ENCODE results near the gene MYO1F. TPM values are rescaled to one million over a fixed set of nuclear protein-coding genes. Genes with fewer than 3 reads are reported as not detected.

Gene MYO1F
- total and polyA plus RNA-seq, 2 donors (not counting 1 experiment from before 2014, with no cell fraction given) = 76.3 to 126 TPM

DNA sequence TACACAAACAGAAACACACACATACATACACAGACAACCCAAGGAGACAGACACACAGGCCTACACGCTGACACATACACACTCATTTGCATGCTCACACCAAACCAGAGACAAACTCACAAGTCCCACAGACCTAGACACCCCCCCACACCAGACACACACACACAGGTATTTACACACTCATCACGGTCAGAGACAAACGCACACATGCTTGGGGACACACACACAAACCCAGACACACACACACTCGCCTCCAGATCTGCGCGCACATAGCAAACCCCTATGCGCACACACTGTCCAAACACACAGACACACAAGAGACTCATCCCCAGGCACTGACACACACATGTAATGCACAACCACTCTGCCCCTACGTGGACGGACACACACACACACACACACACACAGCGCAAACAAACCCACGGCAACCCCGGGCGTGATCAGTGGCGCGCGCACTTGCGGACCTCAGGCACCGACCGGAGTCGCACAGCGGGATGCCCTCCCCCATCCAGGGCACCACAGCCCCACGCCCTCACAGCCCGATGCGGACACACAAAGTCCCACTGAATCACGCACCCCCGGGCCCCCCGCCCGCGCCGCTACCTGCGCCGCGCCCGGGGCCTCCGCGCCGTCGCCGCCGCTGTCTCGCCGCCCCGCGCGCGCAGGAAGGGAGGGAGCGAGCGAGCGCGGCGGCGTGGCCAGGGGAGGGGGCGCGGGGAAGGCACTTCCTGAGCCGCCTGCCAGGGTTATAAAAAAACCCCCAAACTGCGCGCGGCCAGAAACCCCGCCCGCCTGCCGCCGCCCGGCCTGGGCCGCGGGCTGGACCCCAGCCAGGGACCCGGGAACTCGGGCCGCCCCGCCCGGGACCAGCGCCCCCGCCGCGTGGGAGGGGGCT is 33.0 kb upstream of the MYO1F start, which contains the start of gene ADAMTS10:
ADAMTS10 (minus strand) TSS at position 675 of the 895 bp plus-strand sequence. CDS start 5,005 bp downstream, outside the sequence.
- POLR2A ChIA-PET = no interaction called here
- peak within 1 kb of the TSS; percentile 62 for H2AFZ ChIP-seq (ENCODE audit: insufficient read depth, low read depth, low read length, poor library complexity, severe bottlenecking)
- peaks cover 0 to 25% (median 19%) of the 10 kb centered on the region in 4 experiments for H3K27me3 ChIP-seq (replicated peaks in 1 of 4; ENCODE audit: control extremely low read depth in 1 of 4, control insufficient read depth in 3 of 4, insufficient read depth in 4 of 4, low read length in 3 of 4)
- CTCF ChIA-PET = no interaction called here
- peak within 1 kb of the TSS; percentile 3 for H3K27ac Mint-ChIP-seq
- peak within 1 kb of the TSS; percentile 90 for H3K4me2 ChIP-seq (replicated peaks; ENCODE audit: low read depth, low read length, poor library complexity, severe bottlenecking)
- peaks cover 0 to 23% (median 0%) of the 10 kb centered on the region in 3 donors for H3K9me3 ChIP-seq (ENCODE audit: control extremely low read depth in 1 of 3, control insufficient read depth in 2 of 3, insufficient read depth in 1 of 3, low read length in 2 of 3)
- H4K20me1 ChIP-seq (ENCODE audit: control insufficient read depth, insufficient read depth, low read length, poor library complexity, severe bottlenecking) = no peaks in the 10 kb centered on the region
- WGBS (ENCODE audit: insufficient coverage) = under 1% methylated on average over 65 of the region's 74 CpGs
- H3K4me1 ChIP-seq (ENCODE audit: control insufficient read depth in 2 of 2, insufficient read depth in 2 of 2, low read length in 2 of 2) = peaks cover 16 to 22% of the 10 kb centered on the region in 2 donors
- TF ChIP-seq, protein P1, sequence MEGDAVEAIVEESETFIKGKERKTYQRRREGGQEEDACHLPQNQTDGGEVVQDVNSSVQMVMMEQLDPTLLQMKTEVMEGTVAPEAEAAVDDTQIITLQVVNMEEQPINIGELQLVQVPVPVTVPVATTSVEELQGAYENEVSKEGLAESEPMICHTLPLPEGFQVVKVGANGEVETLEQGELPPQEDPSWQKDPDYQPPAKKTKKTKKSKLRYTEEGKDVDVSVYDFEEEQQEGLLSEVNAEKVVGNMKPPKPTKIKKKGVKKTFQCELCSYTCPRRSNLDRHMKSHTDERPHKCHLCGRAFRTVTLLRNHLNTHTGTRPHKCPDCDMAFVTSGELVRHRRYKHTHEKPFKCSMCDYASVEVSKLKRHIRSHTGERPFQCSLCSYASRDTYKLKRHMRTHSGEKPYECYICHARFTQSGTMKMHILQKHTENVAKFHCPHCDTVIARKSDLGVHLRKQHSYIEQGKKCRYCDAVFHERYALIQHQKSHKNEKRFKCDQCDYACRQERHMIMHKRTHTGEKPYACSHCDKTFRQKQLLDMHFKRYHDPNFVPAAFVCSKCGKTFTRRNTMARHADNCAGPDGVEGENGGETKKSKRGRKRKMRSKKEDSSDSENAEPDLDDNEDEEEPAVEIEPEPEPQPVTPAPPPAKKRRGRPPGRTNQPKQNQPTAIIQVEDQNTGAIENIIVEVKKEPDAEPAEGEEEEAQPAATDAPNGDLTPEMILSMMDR (IDR thresholded peaks at IDR 0.05) = no peak
- no peak for TF ChIP-seq EZH2 (IDR thresholded peaks at IDR 0.05; ENCODE audit: borderline replicate concordance, insufficient read depth, low read depth, low read length, poor library complexity, severe bottlenecking)
- H3K4me3 ChIP-seq (ENCODE audit: control extremely low read depth in 1 of 5, extremely low read depth in 1 of 5, insufficient read depth in 1 of 5, low read depth in 2 of 5, low read length in 4 of 5) = peak within 1 kb of the TSS; percentile 3 to 58 (median 47)
- peak within 1 kb of the TSS; percentile 83 for H3K4me3 Mint-ChIP-seq
- H3K36me3 ChIP-seq (replicated peaks in 1 of 2; ENCODE audit: control extremely low read depth in 1 of 2, control insufficient read depth in 1 of 2, extremely low read depth in 1 of 2, insufficient read depth in 2 of 2, low read length in 1 of 2) = no peaks in the 10 kb centered on the region
- no peaks in the 10 kb centered on the region for H3K79me2 ChIP-seq (ENCODE audit: control insufficient read depth, insufficient read depth, low read length)
- intact Hi-C loops (cut with micrococcal nuclease) = no loop called here
- H3K9ac ChIP-seq (ENCODE audit: low read length) = peak within 1 kb of the TSS; percentile 55
- ATAC-seq (ENCODE audit: low read depth) (peak; percentile 5), DNase-seq (peak; percentile 44)
- peaks cover 40% of the 10 kb centered on the region for H3K27me3 Mint-ChIP-seq
- H3K27ac ChIP-seq (ENCODE audit: low read length in 2 of 2) = no peak within 1 kb of the TSS
- peaks cover 15% of the 10 kb centered on the region for H3K4me1 Mint-ChIP-seq
- no peaks in the 10 kb centered on the region for H3K9me3 Mint-ChIP-seq (ENCODE audit: insufficient read depth)

Data from B cell (primary cell).